Thyroid gland (tissue), 4 donors: ENCODE data around the gene ATP1A4. TPM values are rescaled to one million over a fixed set of nuclear protein-coding genes. Genes with fewer than 3 reads are reported as not detected.
A peak's percentile ranks its signal among the peaks of the same experiment; 100 is the strongest.

Source experiments
- DNase-seq, 2 donors: peaks; one replicate each; pipeline ENCODE4 v3.0.0-alpha.2; 2019
- H3K27ac ChIP-seq, 3 donors: fragments of 200-600 bp; sonication (generic); 1 replicate in 2 of 3; 2 replicates in 1 of 3; pipeline ENCODE4 v1.5.1; 2016 to 2019; ENCODE audit warnings: mild to moderate bottlenecking in 1 of 3, moderate library complexity in 1 of 3
- H3K27me3 ChIP-seq: fragments of 200-600 bp; sonication (generic); one replicate; pipeline ENCODE4 v1.5.1; 2019
- H3K36me3 ChIP-seq, 2 donors: fragments of 200-600 bp; sonication (generic); one replicate each; pipeline ENCODE4 v1.5.1; 2016 to 2019
- H3K4me1 ChIP-seq, 2 donors: fragments of 200-600 bp; sonication (generic); one replicate each; pipeline ENCODE4 v1.5.1; 2017 to 2019
- H3K4me3 ChIP-seq, 3 donors: fragments of 200-600 bp; sonication (generic); replicated peaks in 1 of 3; 1 replicate in 2 of 3; 2 replicates in 1 of 3; pipeline ENCODE4 v1.5.1; 2016; ENCODE audit warnings: mild to moderate bottlenecking in 1 of 3
- H3K9me3 ChIP-seq: fragments of 200-600 bp; sonication (generic); one replicate; pipeline ENCODE4 v1.5.1; 2017
- CTCF ChIP-seq, 6 experiments: fragments of 200-600 bp in 3 of 6; fragments of 450-650 bp in 3 of 6; sonication (generic) in 3 of 6; IDR thresholded peaks; one replicate each; pipeline ENCODE4 v1.5.1; 2016 to 2019; ENCODE audit warnings: antibody characterized with exemption in 6 of 6, mild to moderate bottlenecking in 2 of 6, inconsistent platforms in 1 of 6, moderate library complexity in 1 of 6
- POLR2A ChIP-seq, 2 donors: fragments of 450-650 bp; IDR thresholded peaks; one replicate each; pipeline ENCODE4 v1.6.1; 2017; ENCODE audit warnings: antibody characterized with exemption in 2 of 2, mild to moderate bottlenecking in 2 of 2, moderate library complexity in 1 of 2
- WGBS, 2 donors: methylation state at CpG; one replicate each; pipeline ENCODE4 v1.1.5; 2017; 5-methylcytosine and 5-hydroxymethylcytosine counted together
- intact Hi-C: fragments of 100-400 bp; cut with DNase I; formaldehyde crosslinking; loops from one replicate; pipeline ENCODE4 v1.15.1; 2023
- total RNA-seq, 4 donors: library from RNA; depleted of rRNA; stranded (reverse); fragments of >200 nt; gene quantifications; one replicate each; pipeline ENCODE4 v1.2.3, GENCODE V29; 2016

The ATP1A4 gene
- total RNA-seq, 4 donors from 2014 or later, result not detected

GRCh38 chr1:160196143-160196542 is 44.7 kb downstream of the ATP1A4 start:
- intact Hi-C loops, result no loop called here

GRCh38 chr1:160197231-160197630 is 45.8 kb downstream of the ATP1A4 start:
- Histone ChIP-seq H3K9me3 (no peaks in the 10 kb centered on the region), H3K4me3 (no peak overlapping the region), H3K4me1 (peaks cover 0 to 4% of the 10 kb centered on the region in 2 donors), H3K27me3 (no peaks in the 10 kb centered on the region), H3K36me3 (no peaks in the 10 kb centered on the region), H3K27ac (no peak overlapping the region)
- TF ChIP-seq POLR2A (IDR thresholded peaks at IDR 0.05) (no peak), CTCF (IDR thresholded peaks at IDR 0.05) (no peak)
- DNase-seq, result no peak
- intact Hi-C loops, result no loop called here
- WGBS, 2 donors, result 91 to 96% methylated on average over 4 of the region's 4 CpGs

More at GRCh38 chr1:160196143-160196542, 44.7 kb downstream of the ATP1A4 start:
- Histone ChIP-seq H3K4me1 (peaks cover 0 to 4% of the 10 kb centered on the region in 2 donors), H3K27me3 (no peaks in the 10 kb centered on the region), H3K9me3 (no peaks in the 10 kb centered on the region), H3K36me3 (no peaks in the 10 kb centered on the region), H3K27ac (no peak overlapping the region), H3K4me3 (no peak overlapping the region)
- TF ChIP-seq POLR2A (IDR thresholded peaks at IDR 0.05) (no peak), CTCF (IDR thresholded peaks at IDR 0.05) (no peak)
- 81 to 86% methylated on average over 4 of the region's 4 CpGs for WGBS, 2 donors
- DNase-seq, result no peak

GRCh38 chr1:160200786-160201185 is 49.4 kb downstream of the ATP1A4 start:
- no peaks in the 10 kb centered on the region for H3K9me3 ChIP-seq
- no peak for DNase-seq
- H3K4me1 ChIP-seq, result peaks cover 3 to 5% of the 10 kb centered on the region in 2 donors
- no peak overlapping the region for H3K27ac ChIP-seq
- H3K36me3 ChIP-seq, result no peaks in the 10 kb centered on the region
- WGBS, 2 donors, result 74 to 80% methylated on average over 4 of the region's 4 CpGs
- no peak overlapping the region for H3K4me3 ChIP-seq
- TF ChIP-seq POLR2A (IDR thresholded peaks at IDR 0.05) (no peak), CTCF (IDR thresholded peaks at IDR 0.05) (no peak)
- no peaks in the 10 kb centered on the region for H3K27me3 ChIP-seq
- intact Hi-C loops, result no loop called here

- Histone ChIP-seq H3K9me3 (no peaks in the 10 kb centered on the region), H3K27ac (peak overlapping the region in 2 of 3 donors; percentile 86 to 87), H3K27me3 (no peaks in the 10 kb centered on the region), H3K4me1 (peaks cover 19 to 41% of the 10 kb centered on the region in 2 donors), H3K36me3 (no peaks in the 10 kb centered on the region), H3K4me3 (peak overlapping the region in 1 of 3 donors; percentile 60)
- DNase-seq, result no peak
- TF ChIP-seq POLR2A (IDR thresholded peaks at IDR 0.05), result no peak
- TF ChIP-seq CTCF (IDR thresholded peaks at IDR 0.05), result no peak
- intact Hi-C loops, result no loop called here
- WGBS, 2 donors, result 33% methylated on average over 7 of the region's 7 CpGs
These were observed 53.3 kb downstream of the ATP1A4 start for GRCh38 chr1:160204526-160205241.

- Histone ChIP-seq H3K36me3 (no peaks in the 10 kb centered on the region), H3K27me3 (no peaks in the 10 kb centered on the region), H3K27ac (peak within 1 kb of the TSS; percentile 74 to 87 (median 86)), H3K9me3 (no peaks in the 10 kb centered on the region), H3K4me1 (peaks cover 24 to 49% of the 10 kb centered on the region in 2 donors), H3K4me3 (peak within 1 kb of the TSS; percentile 45 to 69 (median 60))
- intact Hi-C loops, result no loop called here
- WGBS, 2 donors, result 1% methylated on average over 28 to 33 of the region's 76 CpGs
- TF ChIP-seq POLR2A (IDR thresholded peaks at IDR 0.05), result peak in 1 of 2 donors; percentile 78
- TF ChIP-seq CTCF (IDR thresholded peaks at IDR 0.05), result no peak
- DNase-seq, result peak; percentile 74
These were observed 54.0 kb downstream of the ATP1A4 start, which contains the start of gene PEA15 for GRCh38 chr1:160205242-160206035. Gene PEA15, plus strand, starts transcription at chr1:160205384. Its CDS starts 6,161 bp downstream, at chr1:160211545.
